Peyer's patch (tissue), 4 donors: ENCODE results near the gene GRM1.

Experiments
- POLR2A ChIP-seq, 2 donors: fragments of 450-650 bp; IDR thresholded peaks; one replicate each; pipeline ENCODE4 v1.5.1; 2017; ENCODE audit warnings: antibody characterized with exemption in 2 of 2, mild to moderate bottlenecking in 2 of 2, moderate library complexity in 2 of 2
- TF ChIP-seq, protein P1 (sequence below), 6 experiments: fragments of 450-650 bp in 4 of 6; fragments of 200-600 bp in 2 of 6; sonication (generic) in 1 of 6; IDR thresholded peaks; one replicate each; pipeline ENCODE4 v1.5.1; 2017 to 2019; ENCODE audit warnings: antibody characterized with exemption in 6 of 6, mild to moderate bottlenecking in 3 of 6, moderate library complexity in 1 of 6

DNA sequence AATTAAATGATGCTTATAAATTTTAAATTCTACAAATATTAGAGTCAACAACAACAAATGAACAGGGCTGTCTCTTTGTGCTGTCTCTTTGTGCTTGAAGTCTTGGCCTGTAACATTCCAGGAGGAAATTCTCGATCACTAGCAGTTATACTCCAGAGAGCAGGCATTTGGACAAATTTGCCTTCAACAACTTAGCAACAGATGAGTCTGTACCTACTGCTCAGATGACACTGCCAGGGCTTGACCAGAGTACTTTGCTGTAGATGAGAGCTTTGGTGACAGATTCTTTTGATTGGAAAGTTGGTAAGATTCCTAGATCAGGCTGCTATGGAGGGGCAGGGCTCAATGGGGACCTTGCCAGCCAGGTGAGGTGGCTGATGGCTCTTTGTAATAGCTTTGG lies 217.2 kb downstream of the GRM1 start:
- TF ChIP-seq, protein P1, sequence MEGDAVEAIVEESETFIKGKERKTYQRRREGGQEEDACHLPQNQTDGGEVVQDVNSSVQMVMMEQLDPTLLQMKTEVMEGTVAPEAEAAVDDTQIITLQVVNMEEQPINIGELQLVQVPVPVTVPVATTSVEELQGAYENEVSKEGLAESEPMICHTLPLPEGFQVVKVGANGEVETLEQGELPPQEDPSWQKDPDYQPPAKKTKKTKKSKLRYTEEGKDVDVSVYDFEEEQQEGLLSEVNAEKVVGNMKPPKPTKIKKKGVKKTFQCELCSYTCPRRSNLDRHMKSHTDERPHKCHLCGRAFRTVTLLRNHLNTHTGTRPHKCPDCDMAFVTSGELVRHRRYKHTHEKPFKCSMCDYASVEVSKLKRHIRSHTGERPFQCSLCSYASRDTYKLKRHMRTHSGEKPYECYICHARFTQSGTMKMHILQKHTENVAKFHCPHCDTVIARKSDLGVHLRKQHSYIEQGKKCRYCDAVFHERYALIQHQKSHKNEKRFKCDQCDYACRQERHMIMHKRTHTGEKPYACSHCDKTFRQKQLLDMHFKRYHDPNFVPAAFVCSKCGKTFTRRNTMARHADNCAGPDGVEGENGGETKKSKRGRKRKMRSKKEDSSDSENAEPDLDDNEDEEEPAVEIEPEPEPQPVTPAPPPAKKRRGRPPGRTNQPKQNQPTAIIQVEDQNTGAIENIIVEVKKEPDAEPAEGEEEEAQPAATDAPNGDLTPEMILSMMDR (IDR thresholded peaks at IDR 0.05): no peak
- no peak for TF ChIP-seq POLR2A (IDR thresholded peaks at IDR 0.05)
